ENCODE measurements around the gene BMAL2.

Gene BMAL2

GRCh38 chr12:27359578-27360340, 27.1 kb downstream of the BMAL2 start:
- DNase-seq (ENCODE audit: low read depth, low spot score): no peak

DNA sequence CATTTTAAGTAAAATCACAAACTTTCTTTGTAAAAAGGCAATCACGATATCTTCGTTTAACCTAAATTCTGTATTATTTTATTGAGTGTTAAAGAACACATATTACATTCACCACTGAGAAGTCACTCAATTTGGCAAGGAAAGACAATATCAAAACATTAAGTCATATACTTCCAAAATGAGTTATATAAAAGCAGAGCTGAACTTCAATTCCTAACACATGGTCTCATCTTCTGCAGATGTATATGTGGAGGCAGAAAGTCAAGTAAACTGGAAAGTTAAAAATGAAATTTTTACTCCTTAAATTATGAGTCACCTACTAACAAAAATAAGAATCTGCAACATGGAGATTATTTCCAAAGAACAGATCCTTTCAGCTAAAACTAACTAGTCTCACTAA, 28.7 kb downstream of the BMAL2 start:
- no peak for DNase-seq (ENCODE audit: low read depth, low spot score)

- no peak for DNase-seq (ENCODE audit: low read depth, low spot score)
Observed at GRCh38 chr12:27366621-27367020, 34.0 kb downstream of the BMAL2 start.

GRCh38 chr12:27367078-27367477, 34.4 kb downstream of the BMAL2 start:
- DNase-seq (ENCODE audit: low read depth, low spot score): no peak

- DNase-seq (ENCODE audit: low read depth, low spot score): no peak
Observed at GRCh38 chr12:27382171-27382795, 49.6 kb downstream of the BMAL2 start.
